Mucosa of rectum (tissue), 2 donors: Measurements from ENCODE around the gene ANKRD6.

Source experiments
- H3K27ac ChIP-seq, 2 donors: one replicate each; pipeline ENCODE4 v1.7.0; 2013; ENCODE audit warnings: inconsistent platforms in 2 of 2, low read depth in 2 of 2, low read length in 2 of 2
- H3K27me3 ChIP-seq, 2 donors: one replicate each; pipeline ENCODE4 v1.7.0; 2013; ENCODE audit warnings: low read length in 2 of 2; ENCODE audit not compliant: control insufficient read depth in 2 of 2, insufficient read depth in 2 of 2
- H3K36me3 ChIP-seq, 2 donors: one replicate each; pipeline ENCODE4 v1.7.0; 2013; ENCODE audit warnings: low read length in 2 of 2; ENCODE audit not compliant: control insufficient read depth in 2 of 2, insufficient read depth in 2 of 2
- H3K4me1 ChIP-seq, 2 donors: one replicate each; pipeline ENCODE4 v1.7.0; 2013; ENCODE audit warnings: low read length in 2 of 2, mild to moderate bottlenecking in 1 of 2; ENCODE audit not compliant: control insufficient read depth in 2 of 2, insufficient read depth in 2 of 2
- H3K4me3 ChIP-seq, 2 donors: one replicate each; pipeline ENCODE4 v1.7.0; 2013; ENCODE audit warnings: low read length in 2 of 2
- H3K9ac ChIP-seq, 2 donors: one replicate each; pipeline ENCODE4 v1.7.0; 2013; ENCODE audit warnings: low read length in 2 of 2, low read depth in 1 of 2, mild to moderate bottlenecking in 1 of 2
- H3K9me3 ChIP-seq, 2 donors: one replicate each; pipeline ENCODE4 v1.7.0; 2013; ENCODE audit warnings: low read length in 2 of 2; ENCODE audit not compliant: control insufficient read depth in 2 of 2
- donor health status: healthy.
- donor health status: Normal muscosa, but diverticular disease.

ANKRD6 gene

DNA sequence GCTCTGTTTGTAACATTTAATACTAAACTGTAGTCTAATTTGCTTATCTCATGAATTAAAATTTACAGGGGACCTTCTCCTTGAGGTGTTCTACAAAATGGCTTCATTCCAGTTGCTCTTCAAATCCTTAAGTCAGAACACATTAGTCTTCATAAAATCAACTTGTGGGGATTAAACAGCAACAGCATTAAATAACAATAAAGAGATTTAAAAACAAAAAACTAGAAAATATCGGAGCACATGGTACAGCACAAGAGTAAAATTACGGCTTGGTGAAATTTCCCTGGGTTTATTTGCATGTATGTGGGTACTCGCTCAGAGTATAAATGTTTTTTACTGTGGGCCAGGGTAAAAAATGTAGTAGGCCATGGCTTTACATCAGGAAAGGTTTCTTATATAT lies 32.9 kb upstream of the ANKRD6 start:
- Histone ChIP-seq H3K4me1 (no peaks in the 10 kb centered on the region), H3K9me3 (no peaks in the 10 kb centered on the region), H3K4me3 (no peak overlapping the region), H3K9ac (no peak overlapping the region), H3K27ac (no peak overlapping the region), H3K27me3 (peaks cover 0 to 2% of the 10 kb centered on the region in 2 donors), H3K36me3 (no peaks in the 10 kb centered on the region)

DNA sequence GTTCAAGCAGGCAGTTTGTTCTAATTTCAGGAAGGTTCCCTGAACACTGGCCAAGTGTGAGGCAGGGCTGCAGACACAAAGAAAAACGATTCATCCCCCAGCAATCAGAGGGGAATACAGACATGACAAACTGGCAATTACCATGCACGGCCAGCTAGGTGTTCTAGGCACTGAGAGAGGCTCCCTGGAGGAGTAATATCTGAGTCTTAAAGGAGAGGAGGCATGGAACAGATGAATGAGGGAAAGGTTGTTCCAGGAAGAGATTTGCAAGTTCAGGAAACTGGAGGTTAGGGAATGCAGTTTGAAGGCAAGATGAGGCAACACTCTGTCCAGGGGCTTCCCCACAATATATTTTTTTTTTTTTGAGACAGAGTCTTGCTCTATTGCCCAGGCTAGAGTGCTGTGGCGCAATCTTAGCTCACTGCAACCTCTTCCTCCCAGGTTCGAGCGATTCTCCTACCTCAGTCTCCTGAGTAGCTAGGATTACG lies 32.0 kb upstream of the ANKRD6 start:
- Histone ChIP-seq H3K4me1 (no peaks in the 10 kb centered on the region), H3K27me3 (peaks cover 0 to 2% of the 10 kb centered on the region in 2 donors), H3K9ac (no peak overlapping the region), H3K27ac (no peak overlapping the region), H3K4me3 (no peak overlapping the region), H3K36me3 (no peaks in the 10 kb centered on the region), H3K9me3 (no peaks in the 10 kb centered on the region)

DNA sequence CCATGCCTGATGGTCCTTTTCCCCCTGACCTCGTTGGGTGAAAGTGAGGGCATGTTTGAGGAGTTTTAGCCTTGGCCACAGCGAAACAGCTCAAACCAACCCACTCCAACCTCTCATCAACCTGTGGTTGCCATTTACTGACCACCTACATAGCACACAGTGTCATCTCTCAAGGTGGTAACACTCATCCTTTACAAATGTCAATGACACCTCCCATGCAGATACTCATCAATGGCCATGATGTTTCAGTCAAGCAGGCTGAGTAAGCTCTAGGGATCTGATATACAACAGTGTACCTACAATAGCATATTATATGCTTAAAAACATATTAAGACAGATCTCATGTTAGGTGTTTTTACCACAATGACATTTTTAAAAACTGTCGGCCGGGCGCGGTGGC lies 30.2 kb upstream of the ANKRD6 start:
- Histone ChIP-seq H3K4me3 (no peak overlapping the region), H3K9ac (no peak overlapping the region), H3K27ac (no peak overlapping the region), H3K27me3 (peaks cover 0 to 2% of the 10 kb centered on the region in 2 donors), H3K4me1 (no peaks in the 10 kb centered on the region), H3K9me3 (no peaks in the 10 kb centered on the region), H3K36me3 (no peaks in the 10 kb centered on the region)

DNA sequence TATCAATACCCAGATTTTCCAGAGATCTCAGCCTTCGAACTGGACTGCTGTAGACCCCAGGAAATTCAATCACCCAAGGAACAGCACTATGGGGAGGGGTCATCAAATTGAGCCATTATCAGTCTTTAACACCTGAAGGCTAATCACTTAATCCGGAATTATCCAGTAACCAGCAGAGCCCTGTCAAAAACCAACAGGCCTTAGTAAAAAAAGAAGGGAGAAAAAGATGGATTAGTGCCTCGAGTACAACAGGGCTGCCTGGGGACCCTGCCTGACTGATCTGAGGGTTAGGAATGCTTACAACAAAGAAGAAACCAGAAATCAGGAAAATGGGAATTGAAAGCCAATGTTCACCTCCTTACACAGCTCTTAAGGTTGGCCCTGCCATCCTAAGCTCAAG lies 28.4 kb upstream of the ANKRD6 start:
- Histone ChIP-seq H3K9ac (no peak overlapping the region), H3K4me3 (no peak overlapping the region), H3K27ac (no peak overlapping the region), H3K9me3 (no peaks in the 10 kb centered on the region), H3K36me3 (no peaks in the 10 kb centered on the region), H3K4me1 (no peaks in the 10 kb centered on the region), H3K27me3 (peaks cover 0 to 2% of the 10 kb centered on the region in 2 donors)

DNA sequence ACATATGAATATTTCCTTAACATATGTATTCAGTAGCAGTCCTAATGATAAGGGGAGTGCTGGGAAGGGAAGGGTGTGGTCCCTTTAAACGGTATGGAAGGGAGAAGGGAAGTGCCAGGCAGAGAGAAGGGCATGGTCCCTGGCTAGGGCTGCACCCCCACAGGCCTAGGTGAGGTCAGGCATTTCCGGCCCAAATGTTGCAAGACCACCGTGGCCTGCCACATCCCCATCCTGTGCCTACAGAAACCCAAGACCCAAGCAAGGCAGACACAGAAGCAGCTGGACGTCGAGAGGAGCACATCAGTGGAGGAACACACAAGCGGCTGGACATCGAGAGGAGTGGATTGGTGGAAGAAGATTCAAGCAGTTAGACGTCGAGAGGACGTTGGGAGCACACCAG lies 26.8 kb upstream of the ANKRD6 start:
- Histone ChIP-seq H3K27me3 (peaks cover under 1 to 2% of the 10 kb centered on the region in 2 donors), H3K27ac (no peak overlapping the region), H3K36me3 (no peaks in the 10 kb centered on the region), H3K4me3 (no peak overlapping the region), H3K9ac (no peak overlapping the region), H3K4me1 (peaks cover 0 to 3% of the 10 kb centered on the region in 2 donors), H3K9me3 (no peaks in the 10 kb centered on the region)

DNA sequence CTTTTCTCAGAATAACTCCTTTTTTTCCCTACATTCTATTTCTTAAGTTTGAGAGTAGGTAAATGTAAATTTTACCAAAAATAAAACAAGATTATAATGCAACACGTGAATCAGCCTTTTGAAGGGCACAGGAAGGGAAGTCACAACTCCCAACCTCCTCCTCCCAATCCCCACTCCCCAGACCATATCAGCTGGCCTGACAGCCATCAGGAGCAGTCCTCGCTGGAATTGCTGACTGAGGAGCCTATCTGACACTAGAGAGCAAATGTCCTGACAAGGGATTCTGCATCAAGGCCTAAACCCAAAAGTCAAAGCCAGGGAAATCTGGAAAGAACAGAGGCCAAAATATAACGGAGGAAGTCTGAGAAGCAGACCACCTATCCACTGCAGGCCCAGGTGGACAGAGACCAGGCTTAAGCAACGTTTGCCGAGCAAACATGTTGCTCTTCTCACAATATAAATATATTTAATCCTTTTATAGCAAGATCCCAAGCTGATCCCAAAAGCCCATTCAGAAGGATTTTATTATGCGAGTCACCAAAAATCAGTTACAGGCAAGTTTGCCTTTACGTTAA lies 23.4 kb upstream of the ANKRD6 start:
- H3K4me3 ChIP-seq = no peak overlapping the region
- peaks cover 8% of the 10 kb centered on the region in 2 donors for H3K4me1 ChIP-seq
- no peaks in the 10 kb centered on the region for H3K9me3 ChIP-seq
- H3K36me3 ChIP-seq = no peaks in the 10 kb centered on the region
- H3K27me3 ChIP-seq = peaks cover 13 to 20% of the 10 kb centered on the region in 2 donors
- no peak overlapping the region for H3K9ac ChIP-seq
- no peak overlapping the region for H3K27ac ChIP-seq

DNA sequence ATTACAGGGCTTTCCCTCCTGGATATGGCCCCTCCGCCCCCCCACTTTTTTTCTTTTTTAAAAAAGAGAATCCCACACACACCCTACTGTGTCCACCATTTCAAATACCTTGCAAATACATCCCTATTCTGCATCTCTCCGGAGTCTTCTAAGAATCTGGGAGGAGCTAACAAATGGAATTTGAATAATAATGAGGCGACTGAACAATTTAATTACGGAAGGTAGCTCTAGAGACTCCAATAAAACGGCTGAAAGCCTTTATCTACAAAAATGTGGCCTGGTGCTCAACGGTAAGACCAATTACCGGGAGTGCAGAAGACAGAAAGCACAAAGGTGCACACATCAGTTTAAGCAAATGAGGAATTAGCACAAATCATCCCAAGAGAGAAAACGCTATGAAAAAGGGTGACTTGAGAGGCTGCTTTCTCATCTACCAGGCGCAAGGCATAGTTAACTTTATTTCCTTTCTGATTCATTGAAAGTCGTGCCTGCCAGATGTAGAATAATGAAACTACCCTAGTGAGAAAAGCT lies 22.7 kb upstream of the ANKRD6 start:
- H3K4me1 ChIP-seq = peaks cover 8% of the 10 kb centered on the region in 2 donors
- H3K9ac ChIP-seq = peak overlapping the region in 1 of 2 donors; percentile 1
- H3K36me3 ChIP-seq = no peaks in the 10 kb centered on the region
- peaks cover 13 to 20% of the 10 kb centered on the region in 2 donors for H3K27me3 ChIP-seq
- no peaks in the 10 kb centered on the region for H3K9me3 ChIP-seq
- no peak overlapping the region for H3K27ac ChIP-seq
- peak overlapping the region in 1 of 2 donors; percentile 67 for H3K4me3 ChIP-seq

DNA sequence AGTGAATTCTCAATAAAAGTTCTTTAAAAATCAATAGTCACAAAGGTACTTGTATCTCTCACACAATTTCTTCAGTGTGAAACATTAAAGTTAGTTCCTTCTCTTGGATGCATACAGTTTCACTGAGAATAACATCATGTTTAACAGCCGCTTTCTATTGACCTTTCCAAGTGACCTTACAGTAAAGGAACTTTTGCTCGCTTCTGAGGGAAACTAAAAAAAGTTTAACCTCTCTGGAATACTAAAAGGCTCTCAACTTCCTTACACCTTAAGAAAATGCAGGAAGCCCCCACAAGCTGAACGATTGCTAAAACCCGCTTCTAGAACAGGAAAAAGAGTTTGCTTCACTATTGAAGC lies 22.2 kb upstream of the ANKRD6 start:
- Histone ChIP-seq H3K4me1 (peaks cover 8% of the 10 kb centered on the region in 2 donors), H3K27ac (no peak overlapping the region), H3K4me3 (peak overlapping the region; percentile 67 to 92), H3K9me3 (no peaks in the 10 kb centered on the region), H3K9ac (peak overlapping the region; percentile 1 to 68), H3K36me3 (no peaks in the 10 kb centered on the region), H3K27me3 (peaks cover 13 to 20% of the 10 kb centered on the region in 2 donors)

DNA sequence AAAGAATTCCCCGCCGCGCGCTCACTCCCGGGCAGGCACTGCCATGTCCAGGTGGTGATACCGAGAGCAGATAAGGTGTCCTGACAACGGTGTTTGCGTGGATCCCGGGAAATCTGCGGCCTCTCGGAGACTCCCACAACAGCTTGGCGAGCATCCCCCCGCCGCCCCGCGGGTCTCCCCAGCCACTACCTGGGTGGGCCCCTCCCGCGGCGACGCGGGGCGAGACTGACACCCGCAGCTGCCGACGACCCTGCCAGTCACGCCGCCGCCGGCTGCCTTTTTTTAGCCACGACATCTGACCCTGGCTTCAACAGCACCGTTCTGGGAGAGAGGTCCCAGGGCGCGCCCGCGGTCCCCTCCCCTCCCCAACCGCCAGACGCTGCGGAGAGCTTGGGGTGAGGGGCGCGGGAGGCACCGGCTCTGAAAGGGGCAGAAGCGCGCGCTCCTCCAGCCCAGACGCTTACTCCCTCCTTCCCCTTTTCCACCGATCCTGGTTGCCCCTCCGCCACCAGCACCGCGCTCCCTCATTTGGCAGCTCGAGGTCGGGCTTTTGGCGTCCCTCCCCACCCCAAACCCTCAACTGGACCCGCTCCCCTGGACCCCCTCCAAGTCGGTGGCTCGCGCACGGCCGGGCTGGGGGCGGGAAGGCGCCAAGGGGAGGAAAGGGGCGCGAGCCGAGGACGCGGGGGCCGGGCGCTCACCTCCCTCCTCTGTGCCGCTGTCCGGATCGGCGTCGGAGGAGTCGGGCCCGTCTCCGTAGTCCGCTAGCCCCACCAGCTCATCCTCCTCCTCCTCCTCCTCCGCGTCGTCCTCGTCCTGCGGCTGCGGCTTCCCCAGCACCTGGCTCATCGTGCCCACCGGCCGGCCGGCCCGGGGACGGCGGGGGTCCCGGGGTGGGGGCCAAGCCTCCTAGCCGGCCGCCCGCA lies 21.5 kb upstream of the ANKRD6 start:
- Histone ChIP-seq H3K27me3 (peaks cover 13 to 20% of the 10 kb centered on the region in 2 donors), H3K36me3 (no peaks in the 10 kb centered on the region), H3K9ac (peak overlapping the region; percentile 1 to 68), H3K9me3 (no peaks in the 10 kb centered on the region), H3K4me3 (peak overlapping the region; percentile 67 to 92), H3K4me1 (peaks cover 8% of the 10 kb centered on the region in 2 donors), H3K27ac (peak overlapping the region in 1 of 2 donors; percentile 16)
